Tibial artery (tissue), 4 donors: ENCODE measurements around the gene GADD45GIP1.

Experiments used
- DNase-seq, 2 donors: peaks; one replicate each; pipeline ENCODE4 v3.0.0-alpha.2; 2019
- H3K27ac ChIP-seq, 2 donors: fragments of 200-600 bp; sonication (generic) in 1 of 2; 1 replicate in 1 of 2; 2 replicates in 1 of 2; pipeline ENCODE4 v1.5.1; 2018 to 2019; ENCODE audit warnings: mild to moderate bottlenecking in 1 of 2
- H3K27me3 ChIP-seq, 2 donors: fragments of 200-600 bp; sonication (generic) in 1 of 2; one replicate each; pipeline versions ENCODE4 v1.5.1 to v1.6.0; 2016 to 2019
- H3K36me3 ChIP-seq, 3 donors: fragments of 200-600 bp; sonication (generic) in 2 of 3; one replicate each; pipeline ENCODE4 v1.5.1; 2016 to 2019; ENCODE audit warnings: mild to moderate bottlenecking in 2 of 3
- H3K4me1 ChIP-seq, 4 donors: fragments of 200-600 bp; sonication (generic) in 2 of 4; 1 replicate in 3 of 4; 2 replicates in 1 of 4; pipeline ENCODE4 v1.5.1; 2016 to 2019
- H3K4me3 ChIP-seq, 2 donors: fragments of 200-600 bp; sonication (generic) in 1 of 2; 1 replicate in 1 of 2; 2 replicates in 1 of 2; pipeline ENCODE4 v1.5.1; 2018 to 2019; ENCODE audit warnings: mild to moderate bottlenecking in 2 of 2
- H3K9me3 ChIP-seq, 3 donors: fragments of 200-600 bp; sonication (generic) in 1 of 3; one replicate each; pipeline ENCODE4 v1.5.1; 2016 to 2019
- CTCF ChIP-seq, 2 experiments: fragments of 200-600 bp in 1 of 2; fragments of 450-650 bp in 1 of 2; IDR thresholded peaks; one replicate each; pipeline ENCODE4 v1.5.1; 2017 to 2019; ENCODE audit warnings: antibody characterized with exemption in 2 of 2, mild to moderate bottlenecking in 1 of 2, moderate library complexity in 1 of 2
- intact Hi-C: fragments of 100-400 bp; cut with DNase I; formaldehyde crosslinking; loops from one replicate; pipeline ENCODE4 v1.15.0; 2023; ENCODE audit warnings: low total_unique reads

GADD45GIP1 gene

GRCh38 chr19:12987781-12988180 is 30.8 kb upstream of the GADD45GIP1 start:
- no peak overlapping the region for H3K27ac ChIP-seq
- intact Hi-C loops, result loop anchor here (5.0 kb wide), 1 partner anchor 40 kb away; no protein-coding TSS in a partner anchor
- H3K4me3 ChIP-seq, result no peak overlapping the region
- no peak for DNase-seq
- TF ChIP-seq CTCF (IDR thresholded peaks at IDR 0.05), result no peak
- no peaks in the 10 kb centered on the region for H3K9me3 ChIP-seq
- peaks cover 0 to 30% (median 12%) of the 10 kb centered on the region in 4 donors for H3K4me1 ChIP-seq
- H3K27me3 ChIP-seq, result no peaks in the 10 kb centered on the region
- H3K36me3 ChIP-seq, result no peaks in the 10 kb centered on the region

- Histone ChIP-seq H3K4me3 (no peak overlapping the region), H3K4me1 (peaks cover 0 to 30% (median 13%) of the 10 kb centered on the region in 4 donors), H3K27me3 (no peaks in the 10 kb centered on the region), H3K36me3 (no peaks in the 10 kb centered on the region), H3K9me3 (no peaks in the 10 kb centered on the region), H3K27ac (no peak overlapping the region)
- TF ChIP-seq CTCF (IDR thresholded peaks at IDR 0.05), result no peak
- DNase-seq, result no peak
- intact Hi-C loops, result loop anchor here (5.0 kb wide), 1 partner anchor 40 kb away; no protein-coding TSS in a partner anchor
Observed at GRCh38 chr19:12987190-12987589, 30.2 kb upstream of the GADD45GIP1 start.

GRCh38 chr19:12986726-12987125 is 29.7 kb upstream of the GADD45GIP1 start:
- TF ChIP-seq CTCF (IDR thresholded peaks at IDR 0.05), result no peak
- intact Hi-C loops, result loop anchor here (5.0 kb wide), 1 partner anchor 41 kb away; no protein-coding TSS in a partner anchor
- no peak for DNase-seq

GRCh38 chr19:12985049-12985776 is 28.2 kb upstream of the GADD45GIP1 start:
- Histone ChIP-seq H3K27ac (peak overlapping the region in 1 of 2 donors; percentile 29), H3K4me1 (peaks cover 0 to 30% (median 13%) of the 10 kb centered on the region in 4 donors), H3K4me3 (no peak overlapping the region), H3K36me3 (no peaks in the 10 kb centered on the region), H3K27me3 (no peaks in the 10 kb centered on the region), H3K9me3 (no peaks in the 10 kb centered on the region)
- TF ChIP-seq CTCF (IDR thresholded peaks at IDR 0.05), result no peak
- peak; percentile 72 to 86 for DNase-seq
- intact Hi-C loops, result loop anchor here (5.0 kb wide), 1 partner anchor 42 kb away; no protein-coding TSS in a partner anchor

More at GRCh38 chr19:12986726-12987125, 29.7 kb upstream of the GADD45GIP1 start:
- H3K36me3 ChIP-seq, result no peaks in the 10 kb centered on the region
- H3K9me3 ChIP-seq, result no peaks in the 10 kb centered on the region
- H3K27ac ChIP-seq, result no peak overlapping the region
- H3K27me3 ChIP-seq, result no peaks in the 10 kb centered on the region
- H3K4me1 ChIP-seq, result peaks cover 0 to 30% (median 13%) of the 10 kb centered on the region in 4 donors
- H3K4me3 ChIP-seq, result no peak overlapping the region

GRCh38 chr19:12984683-12985048 is 27.6 kb upstream of the GADD45GIP1 start:
- H3K9me3 ChIP-seq, result no peaks in the 10 kb centered on the region
- peak overlapping the region in 1 of 2 donors; percentile 29 for H3K27ac ChIP-seq
- no peaks in the 10 kb centered on the region for H3K36me3 ChIP-seq
- H3K4me3 ChIP-seq, result no peak overlapping the region
- TF ChIP-seq CTCF (IDR thresholded peaks at IDR 0.05), result no peak
- intact Hi-C loops, result loop anchor here (5.0 kb wide), 1 partner anchor 43 kb away; no protein-coding TSS in a partner anchor
- no peak for DNase-seq
- H3K4me1 ChIP-seq, result peaks cover 0 to 30% (median 13%) of the 10 kb centered on the region in 4 donors
- no peaks in the 10 kb centered on the region for H3K27me3 ChIP-seq
